Activated T-cell treated with anti-CD3 and anti-CD28 coated beads, Interleukin-2, amount 50 U/mL, for 72 hours (primary cell): ENCODE results near the gene RNF180. TPM values are rescaled to one million over a fixed set of nuclear protein-coding genes. Genes with fewer than 3 reads are reported as not detected.
"Not testable (repeated sequence)": the region's sequence is repeated elsewhere in the genome, so short reads cannot be mapped to it uniquely, and the experiment has no call there.

Source experiments
- ATAC-seq, 2 donors: fragments of 150-1000 bp; cut with Tn5 transposase; replicated peaks in 1 of 2; 2 replicates each; pipeline ENCODE4 v1.10.0; 2021; ENCODE audit warnings: moderate library complexity in 2 of 2, mild to moderate bottlenecking in 1 of 2
- DNase-seq, 2 donors: peaks; one replicate each; pipeline ENCODE4 v3.0.0; 2021 to 2022; ENCODE audit warnings: mixed read lengths in 1 of 2
- H3K27ac Mint-ChIP-seq: one replicate; pipeline ENCODE4 v1.8.0; 2022; ENCODE audit warnings: mild to moderate bottlenecking, moderate library complexity, mixed read lengths
- H3K27me3 Mint-ChIP-seq: one replicate; pipeline ENCODE4 v1.8.0; 2022; ENCODE audit warnings: low read depth, mixed read lengths
- H3K36me3 Mint-ChIP-seq, 2 donors: one replicate each; pipeline ENCODE4 v1.8.0; 2022; ENCODE audit warnings: mixed read lengths in 2 of 2, mild to moderate bottlenecking in 1 of 2; ENCODE audit not compliant: insufficient read depth in 2 of 2
- H3K4me1 Mint-ChIP-seq: one replicate; pipeline ENCODE4 v1.8.0; 2022; ENCODE audit warnings: low read depth, mixed read lengths
- H3K4me3 Mint-ChIP-seq, 2 donors: one replicate each; pipeline ENCODE4 v1.8.0; 2022; ENCODE audit warnings: mild to moderate bottlenecking in 2 of 2, mixed read lengths in 2 of 2, moderate library complexity in 2 of 2
- H3K9me3 Mint-ChIP-seq, 2 donors: one replicate each; pipeline ENCODE4 v1.8.0; 2022; ENCODE audit warnings: mixed read lengths in 2 of 2
- total RNA-seq, 2 donors: library from RNA; stranded (reverse); gene quantifications; one replicate each; pipeline ENCODE4 v1.2.3, GENCODE V29; 2022

The RNF180 gene
- total RNA-seq, 2 donors from 2014 or later = not detected

- Mint-ChIP-seq H3K9me3 (peaks cover 1 to 4% of the 10 kb centered on the region in 2 donors), H3K4me1 (no peaks in the 10 kb centered on the region), H3K36me3 (no peaks in the 10 kb centered on the region), H3K27ac (no peak overlapping the region), H3K4me3 (no peak overlapping the region), H3K27me3 (no peaks in the 10 kb centered on the region)
- ATAC-seq (no peak), DNase-seq (no peak)
Observed at GRCh38 chr5:64384765-64385164, 219.1 kb downstream of the RNF180 start.

GRCh38 chr5:64397552-64397951 lies 231.9 kb downstream of the RNF180 start:
- DNase-seq (no peak), ATAC-seq (no peak)
- Mint-ChIP-seq H3K4me3 (no peak overlapping the region), H3K4me1 (no peaks in the 10 kb centered on the region), H3K9me3 (peaks cover 6% of the 10 kb centered on the region in 2 donors), H3K27me3 (no peaks in the 10 kb centered on the region), H3K36me3 (no peaks in the 10 kb centered on the region), H3K27ac (no peak overlapping the region)

- DNase-seq, H3K4me1 Mint-ChIP-seq, H3K4me3 Mint-ChIP-seq, ATAC-seq, H3K36me3 Mint-ChIP-seq, H3K27me3 Mint-ChIP-seq, H3K27ac Mint-ChIP-seq, H3K9me3 Mint-ChIP-seq: not testable (repeated sequence)
Observed at GRCh38 chr5:64398735-64399134, 233.1 kb downstream of the RNF180 start.

GRCh38 chr5:64407103-64407825 lies 241.6 kb downstream of the RNF180 start:
- not testable (repeated sequence) for H3K9me3 Mint-ChIP-seq, H3K36me3 Mint-ChIP-seq, H3K4me3 Mint-ChIP-seq, DNase-seq, ATAC-seq, H3K27ac Mint-ChIP-seq, H3K27me3 Mint-ChIP-seq, H3K4me1 Mint-ChIP-seq

- Mint-ChIP-seq H3K27me3 (no peaks in the 10 kb centered on the region), H3K9me3 (peaks cover 4 to 11% of the 10 kb centered on the region in 2 donors), H3K27ac (no peak overlapping the region), H3K36me3 (no peaks in the 10 kb centered on the region), H3K4me1 (no peaks in the 10 kb centered on the region), H3K4me3 (no peak overlapping the region)
- DNase-seq (no peak), ATAC-seq (no peak)
Observed at GRCh38 chr5:64417390-64417789, 251.7 kb downstream of the RNF180 start.

DNA sequence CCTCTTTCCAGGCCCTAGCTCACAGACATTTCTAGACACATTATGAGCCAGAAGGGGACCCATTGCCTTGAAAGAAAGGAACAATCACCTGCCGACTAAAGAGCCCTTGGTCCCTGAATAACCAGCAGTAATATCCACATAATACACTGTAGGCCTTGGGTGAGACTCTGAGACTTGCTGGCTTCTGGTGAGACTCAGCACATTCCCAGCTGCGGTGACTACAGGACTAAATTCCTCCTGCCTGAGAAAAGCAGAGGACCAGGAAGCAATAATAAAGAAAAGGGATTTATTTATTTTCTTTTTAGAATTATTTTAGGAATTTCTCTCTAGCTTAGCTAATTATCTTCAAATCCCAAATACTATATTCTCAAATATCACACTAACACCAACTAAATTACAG lies 252.4 kb downstream of the RNF180 start:
- ATAC-seq (no peak), DNase-seq (no peak)
- no peak overlapping the region for H3K27ac Mint-ChIP-seq
- peaks cover 8 to 11% of the 10 kb centered on the region in 2 donors for H3K9me3 Mint-ChIP-seq
- no peaks in the 10 kb centered on the region for H3K27me3 Mint-ChIP-seq
- H3K4me1 Mint-ChIP-seq = no peaks in the 10 kb centered on the region
- H3K36me3 Mint-ChIP-seq = no peaks in the 10 kb centered on the region
- no peak overlapping the region for H3K4me3 Mint-ChIP-seq

Other genes starting within 250 kb of the RNF180 start
- not detected for gene HTR1A, start 203.4 kb upstream of the RNF180 start, total RNA-seq